ENCODE results near the gene PSMD14. TPM values are rescaled to one million over a fixed set of nuclear protein-coding genes. Genes with fewer than 3 reads are reported as not detected.

Gene PSMD14
- total RNA-seq, 1 experiment from 2014 or later: 118 TPM

Other genes with a start within 250 kb of the PSMD14 start
- 52.5 TPM for gene TANK, start 148.0 kb upstream of the PSMD14 start, total RNA-seq (2021; ENCODE audit: unreplicated experiment)
- gene TBR1, start 107.9 kb downstream of the PSMD14 start, total RNA-seq (2021; ENCODE audit: unreplicated experiment): 0.17 TPM

Data from HCT116 (cell line).